HG02588 (cell line): ENCODE measurements around the gene CDX2.

Experiments
- ATAC-seq: cut with Tn5 transposase; IDR thresholded peaks from one replicate; pipeline ENCODE4 v1.9.1; 2021; ENCODE audit warnings: mild to moderate bottlenecking, moderate library complexity; ENCODE audit not compliant: unreplicated experiment

Gene CDX2

GRCh38 chr13:27918918-27919658 is 50.0 kb downstream of the CDX2 start:
- ATAC-seq, result no peak

- ATAC-seq, result no peak
These were observed 50.8 kb downstream of the CDX2 start for GRCh38 chr13:27918041-27918917.

- ATAC-seq, result no peak
These were observed 51.8 kb downstream of the CDX2 start for GRCh38 chr13:27917121-27917947.

DNA sequence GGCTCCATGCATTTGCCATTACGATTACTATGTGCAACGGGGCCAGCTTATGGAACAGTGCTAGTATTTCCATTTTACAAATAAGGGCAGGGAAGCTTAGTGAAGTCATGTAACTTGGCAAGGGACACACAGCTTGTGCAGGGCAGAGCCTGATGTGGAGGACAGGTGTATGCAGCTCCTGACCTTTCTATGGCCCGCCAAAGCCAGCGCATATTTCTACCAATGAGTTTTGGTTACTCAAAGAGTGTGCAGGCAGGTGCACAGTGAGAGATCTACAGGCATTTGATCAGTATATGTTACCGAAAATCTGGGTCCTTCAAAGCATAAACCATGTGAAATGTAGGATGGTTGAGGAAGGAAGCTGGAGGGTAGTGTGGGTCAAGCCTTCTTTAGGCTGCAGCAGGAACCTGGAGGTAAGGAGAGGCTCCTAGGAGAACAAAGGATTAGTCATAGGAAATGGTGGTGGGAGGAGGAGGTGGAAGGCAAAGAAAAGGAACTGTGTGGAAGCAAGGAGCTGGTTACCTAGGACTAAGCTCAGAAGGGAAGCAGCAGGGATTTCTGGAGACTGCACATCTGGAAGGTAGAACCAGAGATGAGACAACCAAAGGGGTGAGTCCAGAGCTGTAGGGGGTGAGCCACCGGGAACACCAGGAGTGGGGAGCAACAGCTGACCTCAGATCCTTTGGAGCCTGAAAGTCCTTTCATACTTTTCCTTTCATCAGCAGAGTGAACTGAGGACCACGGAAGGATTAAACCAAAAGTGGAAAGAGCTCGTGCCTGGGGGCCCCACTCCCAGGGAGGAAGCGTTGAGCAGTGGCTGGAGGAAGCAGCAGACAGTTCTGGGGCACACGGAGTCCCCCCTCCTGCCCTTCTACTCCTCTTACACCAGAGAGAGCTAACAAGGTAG is 53.6 kb downstream of the CDX2 start:
- ATAC-seq, result no peak

- ATAC-seq, result no peak
These were observed 56.0 kb downstream of the CDX2 start for GRCh38 chr13:27913160-27913559.

DNA sequence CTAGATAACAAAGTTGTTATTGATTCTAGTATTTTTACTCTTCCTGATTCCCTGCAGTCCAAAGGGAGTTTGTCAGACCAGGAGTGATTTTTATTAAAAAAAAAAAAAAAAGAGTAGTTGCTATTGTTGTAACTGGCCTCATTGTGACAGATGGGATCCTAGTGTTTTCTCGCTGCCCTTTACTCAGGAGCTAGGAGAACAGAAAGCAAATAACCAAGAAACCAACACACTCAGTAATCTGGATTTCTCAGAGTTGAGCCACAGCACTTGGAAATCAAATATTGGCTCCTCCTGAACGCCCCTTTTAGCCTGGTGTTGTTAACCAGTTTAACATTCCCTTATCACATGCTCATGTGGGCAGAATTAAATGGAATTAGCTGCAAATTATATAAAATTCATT is 57.6 kb downstream of the CDX2 start:
- no peak for ATAC-seq
